ENCODE data around the gene PLEKHM3. TPM values are rescaled to one million over a fixed set of nuclear protein-coding genes. Genes with fewer than 3 reads are reported as not detected.
"Not testable (repeated sequence)": the region's sequence is repeated elsewhere in the genome, so short reads cannot be mapped to it uniquely, and the experiment has no call there.

The PLEKHM3 gene
- total RNA-seq, 1 experiment from 2014 or later = 7.8 TPM

GRCh38 chr2:208037564-208038487 lies 12.5 kb upstream of the PLEKHM3 start:
- DNase-seq (ENCODE audit: low read depth) = no peak

DNA sequence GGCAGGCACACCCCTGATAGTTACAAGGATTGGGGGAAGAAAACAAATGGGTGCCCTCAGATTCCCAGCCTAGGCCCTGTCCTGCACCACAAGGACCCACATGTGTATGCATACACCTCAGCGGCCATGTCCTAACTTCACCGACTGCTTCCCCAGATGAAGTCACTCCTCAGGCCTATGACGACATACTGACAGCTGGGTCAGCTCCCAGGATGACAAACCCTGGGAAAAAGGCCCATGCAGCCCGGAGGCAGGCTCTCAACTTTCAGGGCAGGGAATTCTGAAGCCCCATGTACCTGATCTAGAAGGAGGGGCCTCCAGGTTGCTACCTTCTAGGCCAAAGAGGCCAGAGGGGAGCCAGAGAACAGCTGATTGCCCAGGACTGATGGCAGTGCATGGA lies 11.0 kb upstream of the PLEKHM3 start:
- no peak for DNase-seq (ENCODE audit: low read depth)

DNA sequence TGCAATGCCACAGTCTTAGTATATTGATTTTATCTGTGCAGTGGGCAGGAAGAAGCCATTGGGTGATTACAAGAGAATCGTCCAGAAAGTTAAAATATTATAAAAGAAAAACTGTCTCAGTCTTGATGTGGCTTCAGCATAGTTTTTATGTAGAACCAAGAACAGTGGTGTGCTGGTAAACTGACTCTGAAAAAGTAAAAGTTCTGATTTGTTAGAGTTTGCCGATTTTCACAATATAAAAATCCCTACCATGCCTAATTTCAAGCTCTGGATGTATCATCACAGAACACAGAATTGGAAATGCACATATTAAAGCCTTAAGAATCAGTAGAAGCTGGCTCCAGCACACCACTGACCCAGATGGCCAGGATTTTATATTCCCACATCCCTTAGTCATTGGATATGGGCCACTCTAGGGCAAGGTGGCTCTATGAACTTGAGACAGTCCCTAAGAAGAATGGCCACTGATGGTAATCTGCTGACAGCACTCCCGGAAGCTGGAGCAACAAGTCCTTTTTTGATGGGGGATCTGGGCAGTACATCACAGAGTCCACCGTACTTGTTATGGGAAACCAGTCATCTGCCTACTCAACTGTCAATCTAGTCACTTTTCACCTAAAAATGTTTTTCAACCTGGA lies 9.3 kb upstream of the PLEKHM3 start:
- DNase-seq (ENCODE audit: low read depth) = no peak

GRCh38 chr2:208033701-208034502 lies 8.6 kb upstream of the PLEKHM3 start:
- peak; percentile 64 for DNase-seq (ENCODE audit: low read depth)

DNA sequence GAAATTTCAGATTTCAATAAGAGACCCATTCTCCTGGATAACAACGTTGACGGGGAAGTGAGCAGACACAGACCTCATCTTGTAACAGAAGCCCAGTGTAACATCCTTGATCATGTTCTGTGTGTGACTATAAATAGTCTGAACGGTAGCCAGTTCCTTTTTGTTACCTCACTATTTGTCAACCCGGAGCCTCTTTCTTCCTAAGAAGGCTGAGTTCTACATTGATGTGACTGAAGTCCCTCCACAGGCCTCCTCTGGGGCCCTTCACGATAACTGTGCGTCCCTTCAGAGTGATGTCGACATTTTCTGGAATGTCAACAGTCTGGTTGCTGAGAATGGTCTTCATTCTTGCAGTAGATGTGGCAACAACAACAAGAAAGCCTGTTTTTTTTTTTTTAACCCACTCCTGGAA lies 6.3 kb upstream of the PLEKHM3 start:
- no peak for DNase-seq (ENCODE audit: low read depth)

GRCh38 chr2:208025814-208026184 lies 472 bp upstream of the PLEKHM3 start:
- DNase-seq (ENCODE audit: low read depth) = peak; percentile 12

DNA sequence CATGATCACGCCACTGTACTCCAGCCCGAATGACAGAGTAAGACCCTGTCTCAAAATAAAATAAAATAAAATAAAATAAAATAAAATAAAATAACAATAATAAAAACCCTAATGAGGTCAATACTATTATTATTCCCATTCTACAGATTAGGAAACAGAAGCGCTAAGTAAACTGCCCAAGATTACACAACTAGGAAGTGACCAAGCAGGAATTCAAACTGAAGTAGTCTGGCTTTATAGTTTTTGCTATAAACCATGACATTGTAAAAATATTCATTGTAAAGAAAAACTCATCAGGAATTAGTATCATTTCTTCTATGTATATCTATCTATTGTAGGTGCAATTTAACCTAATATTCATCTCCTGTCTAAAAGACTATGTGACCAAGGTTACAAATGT lies 1.2 kb downstream of the PLEKHM3 start:
- no peak for DNase-seq (ENCODE audit: low read depth)

DNA sequence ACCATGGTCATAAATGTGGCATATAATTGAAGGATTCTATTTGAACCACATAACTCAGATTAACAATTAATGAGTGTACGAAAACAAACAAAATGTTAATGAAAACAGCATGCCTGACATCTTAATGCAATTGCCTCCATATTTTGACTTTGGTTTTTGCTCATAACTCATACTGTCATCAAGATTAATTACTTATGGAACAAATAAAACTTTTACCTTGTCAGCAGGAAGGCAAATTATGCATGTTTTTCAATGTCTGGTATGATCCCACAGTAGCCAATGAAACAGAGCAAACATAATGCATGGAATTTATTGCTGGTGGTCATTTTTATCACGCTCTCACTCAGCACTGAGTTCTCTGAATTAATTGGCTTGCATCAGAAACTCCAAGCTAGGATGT lies 5.1 kb downstream of the PLEKHM3 start:
- DNase-seq (ENCODE audit: low read depth) = no peak

DNA sequence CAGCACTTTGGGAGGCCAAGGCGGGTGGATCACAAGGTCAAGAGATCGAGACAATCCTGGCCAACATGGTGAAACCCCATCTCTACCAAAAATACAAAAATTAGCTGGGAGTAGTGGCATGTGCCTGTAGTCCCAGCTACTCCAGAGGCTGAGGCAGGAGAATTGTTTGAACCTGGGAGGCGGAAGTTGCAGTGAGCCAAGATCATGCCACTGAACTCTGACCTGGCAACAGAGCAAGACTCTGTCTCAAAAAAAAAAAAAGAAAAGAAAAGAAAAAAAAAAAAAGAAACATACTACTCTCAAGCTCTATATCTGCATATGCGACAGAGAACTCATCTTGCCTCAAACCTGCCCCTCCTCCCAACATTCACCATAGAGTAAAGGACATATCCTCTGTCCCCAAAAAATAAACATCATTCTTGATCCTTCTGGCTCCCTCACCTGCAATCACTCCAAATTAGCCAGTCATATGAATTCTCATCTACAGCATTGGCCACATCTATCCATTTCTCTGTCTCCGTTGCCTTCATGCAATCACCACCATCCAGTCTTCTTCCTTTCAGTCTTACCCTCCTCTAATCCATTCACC lies 7.1 kb downstream of the PLEKHM3 start:
- DNase-seq (ENCODE audit: low read depth) = not testable (repeated sequence)

- no peak for DNase-seq (ENCODE audit: low read depth)
Measured at GRCh38 chr2:208017721-208018120, 7.6 kb downstream of the PLEKHM3 start.

- no peak for DNase-seq (ENCODE audit: low read depth)
Measured at GRCh38 chr2:208015475-208015874, 9.9 kb downstream of the PLEKHM3 start.

DNA sequence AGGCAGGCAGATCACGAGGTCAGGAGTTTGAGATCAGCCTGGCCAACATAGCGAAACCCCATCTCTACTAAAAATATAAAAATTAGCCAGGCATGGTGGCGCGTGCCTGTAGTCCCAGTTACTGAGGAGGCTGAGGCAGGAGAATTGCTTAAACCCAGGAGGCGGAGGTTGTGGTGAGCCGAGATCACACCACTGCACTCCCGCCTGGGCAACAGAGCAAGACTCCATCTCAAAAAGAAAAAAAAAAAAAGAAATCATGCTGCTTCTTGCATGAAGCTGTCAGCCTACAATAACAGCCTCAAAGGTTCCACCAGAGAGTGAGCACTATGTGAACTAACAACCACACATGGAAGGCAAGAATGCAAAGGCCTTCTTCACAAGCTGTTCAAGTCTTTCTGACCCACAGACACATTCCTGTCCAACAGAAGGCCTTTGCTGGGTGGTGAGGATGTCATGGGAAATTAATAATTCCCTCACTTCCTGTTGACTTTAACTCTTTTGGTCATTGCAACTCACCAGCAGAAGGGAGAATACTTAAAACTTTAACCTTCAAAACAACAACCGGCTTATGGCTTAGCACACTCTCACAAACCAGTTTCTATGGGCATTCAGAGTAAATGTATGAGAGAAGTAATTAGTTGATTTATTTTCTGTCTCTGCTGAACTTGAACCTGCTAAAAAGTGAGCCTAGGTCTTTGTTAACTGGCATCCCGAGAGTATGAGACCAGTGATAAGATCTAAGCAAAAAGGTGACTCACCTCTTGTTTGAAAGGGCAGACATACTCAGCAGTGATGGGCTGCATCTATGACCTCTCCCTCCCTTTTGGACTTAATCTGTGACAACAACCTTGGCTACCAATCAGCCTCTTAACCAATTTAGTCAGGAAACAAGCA lies 11.8 kb downstream of the PLEKHM3 start:
- peak; percentile 65 for DNase-seq (ENCODE audit: low read depth)

- DNase-seq (ENCODE audit: low read depth) = no peak
Measured at GRCh38 chr2:208012449-208012848, 12.9 kb downstream of the PLEKHM3 start.

DNA sequence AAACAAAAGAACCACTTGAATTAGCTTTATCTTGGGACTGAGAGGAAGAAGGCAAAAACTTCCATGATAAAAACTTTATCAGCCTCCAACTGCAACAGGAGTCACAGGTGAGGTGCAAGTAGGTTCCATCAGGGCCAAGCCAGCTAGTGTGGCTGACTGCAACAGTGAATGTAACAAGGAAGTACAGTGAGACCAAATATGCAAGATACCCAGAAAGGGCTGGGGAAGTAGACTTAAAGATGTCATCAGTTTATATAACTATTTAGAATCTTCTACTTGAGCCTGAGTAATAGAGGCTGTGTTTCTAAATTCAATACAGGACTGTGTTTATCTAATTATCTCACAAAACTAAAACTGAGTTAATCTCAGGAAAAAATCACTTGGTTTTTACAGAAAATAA lies 14.8 kb downstream of the PLEKHM3 start:
- no peak for DNase-seq (ENCODE audit: low read depth)

DNA sequence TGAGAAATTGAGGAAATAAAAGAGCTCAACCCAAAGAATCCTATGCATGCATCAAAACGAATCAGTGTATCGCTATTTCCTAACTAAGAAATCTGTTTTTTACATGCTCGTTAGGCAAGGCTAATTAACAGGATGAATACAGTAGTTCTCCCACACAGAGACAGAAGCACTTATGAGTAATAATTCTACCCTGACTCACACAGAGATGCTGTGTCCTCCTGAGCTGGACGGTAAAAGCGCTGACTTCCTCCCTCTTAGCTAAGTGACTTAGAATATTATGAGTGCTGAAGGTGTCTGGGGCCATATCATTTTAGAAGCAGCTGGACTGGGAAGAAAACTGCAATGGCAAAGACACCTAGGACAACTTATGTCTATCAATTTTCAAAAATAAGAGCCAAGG lies 18.5 kb downstream of the PLEKHM3 start:
- DNase-seq (ENCODE audit: low read depth) = peak; percentile 83

DNA sequence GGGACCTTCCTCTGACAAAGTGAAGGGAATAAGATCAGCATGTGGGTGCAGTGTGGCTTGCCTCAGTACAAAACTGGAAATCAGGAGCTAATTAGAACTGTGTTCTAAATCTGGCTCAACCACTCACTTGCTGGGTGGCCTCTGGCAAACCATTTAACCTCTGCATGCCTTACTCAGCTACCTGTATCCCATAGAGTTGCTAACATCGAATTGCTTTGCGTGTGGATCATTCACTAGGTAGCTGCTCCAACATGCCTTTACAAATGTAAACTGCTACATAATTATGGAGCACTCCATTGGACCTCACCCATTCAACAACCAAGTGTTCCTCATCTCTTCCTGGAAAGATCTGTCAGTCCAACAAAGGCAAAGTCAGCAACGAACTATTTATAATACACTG lies 19.0 kb downstream of the PLEKHM3 start:
- no peak for DNase-seq (ENCODE audit: low read depth)

- DNase-seq (ENCODE audit: low read depth) = no peak
Measured at GRCh38 chr2:208001924-208002323, 23.4 kb downstream of the PLEKHM3 start.

- no peak for DNase-seq (ENCODE audit: low read depth)
Measured at GRCh38 chr2:208000701-208001395, 24.5 kb downstream of the PLEKHM3 start.

- DNase-seq (ENCODE audit: low read depth) = no peak
Measured at GRCh38 chr2:207996848-207997247, 28.5 kb downstream of the PLEKHM3 start.

DNA sequence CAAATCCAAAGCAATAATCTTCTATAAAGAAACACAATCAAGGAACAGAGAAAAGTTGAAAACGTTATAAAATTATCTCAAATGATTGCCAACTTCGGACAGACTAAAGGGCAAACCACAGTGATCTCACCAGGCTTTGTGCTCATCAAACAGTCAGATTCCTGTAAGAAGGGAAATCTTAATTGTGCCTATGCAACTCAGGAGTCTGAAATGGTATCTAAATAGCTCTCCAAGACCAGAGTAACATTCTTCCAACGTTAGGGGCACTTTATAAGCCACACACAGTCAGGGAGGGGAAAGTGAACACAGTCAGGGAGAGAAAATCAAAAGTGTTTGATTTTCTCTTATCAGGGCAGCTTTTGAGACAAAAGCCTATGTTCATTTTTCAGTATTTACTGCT lies 29.4 kb downstream of the PLEKHM3 start:
- DNase-seq (ENCODE audit: low read depth) = no peak

All from HT1080 (cell line).